HepG2 (cell line): ENCODE measurements around the gene TMEM165. TPM values are rescaled to one million over a fixed set of nuclear protein-coding genes. Genes with fewer than 3 reads are reported as not detected.

ENCODE experiments used
- ATAC-seq: fragments of 200-7000 bp; cut with Tn5 transposase; 3 replicates; pipeline ENCODE4 v1.9.1; 2020; ENCODE audit warnings: mild to moderate bottlenecking, moderate library complexity
- BruUV-seq: library from RNA; stranded (reverse); fragments of 400-500 nt; replicated peaks from 2 replicates; lab custom pipeline; 2021; lab: Mats Ljungman, UMichigan
- CTCF ChIA-PET: fragments of 300-600 bp; formaldehyde crosslinking; extraction: SDS; loops from one replicate; lab custom pipeline; 2021; ENCODE audit warnings: low total read pairs, inconsistent platforms, low intra/inter-chr PET ratio; lab: Yijun Ruan, JAX
- POLR2A ChIA-PET: fragments of 350-600 bp; sonication (Branson Sonifier 250); formaldehyde crosslinking; loops from one replicate; lab custom pipeline; 2020; ENCODE audit warnings: antibody characterized with exemption, inconsistent platforms; lab: Yijun Ruan, JAX
- DNase-seq: peaks from one replicate; pipeline ENCODE4 v3.0.0-alpha.2; 2015; ENCODE audit warnings: low spot score
- FAIRE-seq: peaks from 3 replicates; lab custom pipeline; 2011; peaks lifted over from hg19 to GRCh38; lab: Jason Lieb, UNC
- H2AFZ ChIP-seq: one replicate; pipeline ENCODE4 v1.6.1; 2011; ENCODE audit warnings: low read length, inconsistent platforms
- H3K27ac ChIP-seq: fragments of 300-600 bp; 3 replicates; pipeline ENCODE4 v1.8.0; 2011; ENCODE audit warnings: mixed run types, mild to moderate bottlenecking, mixed read lengths, low read length, inconsistent platforms; ENCODE audit not compliant: insufficient read depth; ENCODE audit errors: extremely low read length
- H3K27me3 ChIP-seq, 2 experiments: fragments of 200-600 bp in 1 of 2; 2 replicates in 1 of 2; 3 replicates in 1 of 2; pipeline versions ENCODE4 v1.6.0 to v1.8.0; 2011; ENCODE audit warnings: low read length in 2 of 2, mild to moderate bottlenecking in 2 of 2, moderate library complexity in 2 of 2, inconsistent platforms in 1 of 2; ENCODE audit not compliant: insufficient read depth in 2 of 2, control insufficient read depth in 1 of 2
- H3K36me3 ChIP-seq, 2 experiments: fragments of 200-600 bp in 1 of 2; replicated peaks in 1 of 2; 2 replicates in 1 of 2; 3 replicates in 1 of 2; pipeline versions ENCODE4 v1.5.1 to v1.8.0; 2011; ENCODE audit warnings: low read length in 2 of 2, inconsistent platforms in 1 of 2; ENCODE audit not compliant: insufficient read depth in 2 of 2, control insufficient read depth in 1 of 2
- H3K4me1 ChIP-seq: 2 replicates; pipeline ENCODE4 v1.5.1; 2012; ENCODE audit warnings: low read length, inconsistent platforms; ENCODE audit not compliant: insufficient read depth
- H3K4me2 ChIP-seq: 2 replicates; pipeline ENCODE4 v1.6.0; 2011; ENCODE audit warnings: low read depth, low read length, inconsistent platforms
- H3K4me3 ChIP-seq, 3 experiments: fragments of 200-600 bp in 1 of 3; sonication (generic), shearing (Covaris generic) in 1 of 3; replicated peaks in 1 of 3; 2 replicates each; pipeline ENCODE4 v1.5.1; 2011 to 2016; ENCODE audit warnings: low read length in 3 of 3, inconsistent platforms in 2 of 3, low read depth in 2 of 3, mild to moderate bottlenecking in 2 of 3, control low read depth in 1 of 3, mixed read lengths in 1 of 3; ENCODE audit not compliant: insufficient read depth in 1 of 3
- H3K79me2 ChIP-seq: one replicate; pipeline ENCODE4 v1.6.1; 2011; ENCODE audit warnings: low read length, inconsistent platforms; ENCODE audit not compliant: insufficient read depth
- H3K9ac ChIP-seq: 2 replicates; pipeline ENCODE4 v1.6.0; 2011; ENCODE audit warnings: mild to moderate bottlenecking, low read depth, low read length, inconsistent platforms; ENCODE audit not compliant: insufficient read depth
- H3K9me3 ChIP-seq: 2 replicates; pipeline ENCODE4 v1.5.1; 2012; ENCODE audit warnings: mild to moderate bottlenecking, low read length
- H4K20me1 ChIP-seq: 2 replicates; pipeline ENCODE4 v1.6.0; 2011; ENCODE audit warnings: inconsistent platforms, mild to moderate bottlenecking, low read length, moderate library complexity; ENCODE audit not compliant: insufficient read depth
- FLYWCH1 ChIP-seq: sonication (generic); formaldehyde crosslinking; IDR thresholded peaks from 2 replicates; pipeline ENCODE4 v1.8.1; 2023; ENCODE audit warnings: mild to moderate bottlenecking, missing genetic modification reagents
- HOXA3 ChIP-seq: sonication (generic); formaldehyde crosslinking; IDR thresholded peaks from 2 replicates; pipeline ENCODE4 v1.5.0; 2020; ENCODE audit warnings: missing genetic modification reagents
- HOXD1 ChIP-seq: sonication (generic); formaldehyde crosslinking; IDR thresholded peaks from 2 replicates; pipeline ENCODE4 v1.5.0; 2020; ENCODE audit warnings: missing genetic modification reagents
- IRF2 ChIP-seq: IDR thresholded peaks from 2 replicates; pipeline ENCODE4 v1.6.1; 2018; ENCODE audit warnings: missing genetic modification reagents, missing compliant biosample characterization
- KAT2B ChIP-seq: fragments of 150-350 bp; IDR thresholded peaks from 2 replicates; pipeline ENCODE4 v1.6.1; 2014; ENCODE audit warnings: low read depth, low read length, borderline replicate concordance
- KMT2A ChIP-seq: sonication (generic); formaldehyde crosslinking; IDR thresholded peaks from 2 replicates; pipeline ENCODE4 v1.4.0; 2020; ENCODE audit warnings: missing genetic modification reagents
- MTF2 ChIP-seq: sonication (generic); formaldehyde crosslinking; IDR thresholded peaks from 2 replicates; pipeline ENCODE4 v1.5.0; 2020; ENCODE audit warnings: missing genetic modification reagents, borderline replicate concordance
- PATZ1 ChIP-seq: sonication (generic); formaldehyde crosslinking; IDR thresholded peaks from 2 replicates; pipeline ENCODE4 v1.4.0; 2020; ENCODE audit warnings: missing genetic modification reagents
- TOE1 ChIP-seq: sonication (generic); formaldehyde crosslinking; IDR thresholded peaks from 2 replicates; pipeline ENCODE4 v1.4.0; 2020; ENCODE audit warnings: mild to moderate bottlenecking, missing genetic modification reagents
- YEATS2 ChIP-seq: sonication (generic); formaldehyde crosslinking; IDR thresholded peaks from 2 replicates; pipeline ENCODE4 v1.4.0; 2020; ENCODE audit warnings: missing genetic modification reagents, borderline replicate concordance
- YY1 ChIP-seq: IDR thresholded peaks from 2 replicates; pipeline ENCODE4 v1.6.1; 2011; ENCODE audit warnings: low read length, low read depth, moderate library complexity, mild to moderate bottlenecking; ENCODE audit not compliant: insufficient read depth, insufficient replicate concordance
- ZNF24 ChIP-seq: fragments of 450-650 bp; IDR thresholded peaks from 2 replicates; pipeline ENCODE4 v1.6.1; 2017; ENCODE audit warnings: antibody characterized with exemption, mild to moderate bottlenecking
- ZNF3 ChIP-seq: IDR thresholded peaks from 2 replicates; pipeline ENCODE4 v1.7.0; 2017; ENCODE audit warnings: inconsistent platforms
- ZNF468 ChIP-seq: sonication (generic); formaldehyde crosslinking; IDR thresholded peaks from 2 replicates; pipeline ENCODE4 v1.8.0; 2022; ENCODE audit warnings: mild to moderate bottlenecking, moderate library complexity, missing genetic modification reagents
- ZNF670 ChIP-seq: sonication (generic); formaldehyde crosslinking; IDR thresholded peaks from 2 replicates; pipeline ENCODE4 v1.8.0; 2022; ENCODE audit warnings: mild to moderate bottlenecking, missing genetic modification reagents, borderline replicate concordance
- ZNF768 ChIP-seq: sonication (generic); formaldehyde crosslinking; IDR thresholded peaks from 2 replicates; pipeline ENCODE4 v1.4.0; 2020; ENCODE audit warnings: missing genetic modification reagents
- WGBS: methylation state at CpG from one replicate; pipeline ENCODE4 v1.1.6; 2017; ENCODE audit warnings: low lambda C conversion rate; 5-methylcytosine and 5-hydroxymethylcytosine counted together
- in situ Hi-C: cut with HindIII; loops from 2 replicates; pipeline ENCODE4 v1.10.0; 2017; ENCODE audit warnings: low pct_unique_long_range_greater_than_20kb; ENCODE audit not compliant: extremely low pct_ligation_motif_present
- intact Hi-C: fragments of 100-400 bp; cut with micrococcal nuclease; formaldehyde crosslinking; loops from one replicate; pipeline ENCODE4 v1.10.0; 2022; ENCODE audit not compliant: unreplicated experiment
- polyA plus RNA-seq, 8 experiments: library from polyadenylated mRNA; depleted of rRNA in 3 of 8; stranded (reverse) in 7 of 8; unstranded in 1 of 8; fragments of >200 nt; fragmentation: Illumina TruSeq in 4 of 8; extraction: Trizol in 4 of 8; gene quantifications; 2 replicates each; pipeline versions ENCODE4 v1.2.1 to v1.2.3, GENCODE V29; 2011 to 2016; ENCODE audit warnings: low read depth in 4 of 8, missing spikeins in 1 of 8, mixed read lengths in 1 of 8; ENCODE audit not compliant: insufficient read depth in 1 of 8
- total RNA-seq, 5 experiments: library from RNA; depleted of rRNA; stranded (reverse); fragments of >200 nt; fragmentation: Illumina TruSeq; extraction: Trizol; gene quantifications; 2 replicates each; pipeline ENCODE4 v1.2.3, GENCODE V29; 2016; ENCODE audit warnings: low read depth in 1 of 5
- TF ChIP-seq, protein P1 (sequence below): sonication (generic); formaldehyde crosslinking; IDR thresholded peaks from 2 replicates; pipeline ENCODE4 v1.8.1; 2023; ENCODE audit warnings: missing genetic modification reagents, inconsistent platforms, borderline replicate concordance
- TF ChIP-seq, protein P2 (sequence below): IDR thresholded peaks from 2 replicates; pipeline ENCODE4 v1.6.1; 2016

Gene TMEM165
- total and polyA plus RNA-seq, 2 of the 13 experiments (the other 11 are each of a cell fraction or from before 2014, with no cell fraction given), result 54.6 to 103 TPM

DNA sequence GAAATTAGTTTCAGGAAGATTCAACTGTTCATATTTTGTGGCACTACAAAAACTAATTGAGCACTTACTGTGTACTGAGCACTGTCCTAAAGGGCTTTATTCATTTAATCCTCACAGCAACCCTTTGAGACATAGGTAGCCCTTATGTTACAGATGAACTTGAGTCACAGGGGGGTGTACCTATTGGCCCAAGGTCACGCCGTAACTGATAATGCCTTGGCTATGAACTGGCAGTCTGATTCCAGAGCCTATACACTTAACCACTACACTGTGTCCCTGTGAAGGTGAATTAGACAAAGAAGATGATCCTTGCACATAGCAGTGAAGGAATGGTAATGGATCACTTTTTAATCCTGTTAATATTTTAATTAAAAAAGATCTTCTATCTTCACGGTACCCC, 12.0 kb downstream of the TMEM165 start:
- H3K27ac ChIP-seq, result no peak overlapping the region
- H3K36me3 ChIP-seq, result peaks cover 5 to 26% of the 10 kb centered on the region in 2 experiments; a peak in 4 of 5 replicates
- H2AFZ ChIP-seq, result no peak overlapping the region
- FAIRE-seq, result no peak
- H3K4me2 ChIP-seq, result no peak overlapping the region
- no peak overlapping the region for H3K4me3 ChIP-seq
- POLR2A ChIA-PET, result no interaction called here
- peaks cover 10% of the 10 kb centered on the region for H3K4me1 ChIP-seq
- H3K9me3 ChIP-seq, result no peaks in the 10 kb centered on the region
- peaks cover 57% of the 10 kb centered on the region for H3K79me2 ChIP-seq
- BruUV-seq, result no TSS peak
- H3K27me3 ChIP-seq, result no peaks in the 10 kb centered on the region
- no peak for DNase-seq
- no peak for TF ChIP-seq KMT2A (CRISPR knock-in tag)
- no peak for TF ChIP-seq PATZ1
- no peak for TF ChIP-seq YY1
- TF ChIP-seq ZNF24, result no peak
- TF ChIP-seq ZNF468 (CRISPR knock-in tag), result no peak
- TF ChIP-seq HOXD1 (CRISPR knock-in tag), result no peak
- no peak for TF ChIP-seq FLYWCH1 (CRISPR knock-in tag)
- TF ChIP-seq, protein P1, sequence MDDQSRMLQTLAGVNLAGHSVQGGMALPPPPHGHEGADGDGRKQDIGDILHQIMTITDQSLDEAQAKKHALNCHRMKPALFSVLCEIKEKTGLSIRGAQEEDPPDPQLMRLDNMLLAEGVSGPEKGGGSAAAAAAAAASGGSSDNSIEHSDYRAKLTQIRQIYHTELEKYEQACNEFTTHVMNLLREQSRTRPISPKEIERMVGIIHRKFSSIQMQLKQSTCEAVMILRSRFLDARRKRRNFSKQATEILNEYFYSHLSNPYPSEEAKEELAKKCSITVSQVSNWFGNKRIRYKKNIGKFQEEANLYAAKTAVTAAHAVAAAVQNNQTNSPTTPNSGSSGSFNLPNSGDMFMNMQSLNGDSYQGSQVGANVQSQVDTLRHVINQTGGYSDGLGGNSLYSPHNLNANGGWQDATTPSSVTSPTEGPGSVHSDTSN (CRISPR knock-in tag), result no peak
- TF ChIP-seq HOXA3, result no peak
- no peak for TF ChIP-seq ZNF768 (CRISPR knock-in tag)
- TF ChIP-seq IRF2 (CRISPR knock-in tag), result no peak
- no peak for TF ChIP-seq ZNF670
- TF ChIP-seq MTF2 (CRISPR knock-in tag), result no peak
- no peak for TF ChIP-seq KAT2B
- TF ChIP-seq ZNF3, result no peak
- no peak for TF ChIP-seq YEATS2
- TF ChIP-seq, protein P2, sequence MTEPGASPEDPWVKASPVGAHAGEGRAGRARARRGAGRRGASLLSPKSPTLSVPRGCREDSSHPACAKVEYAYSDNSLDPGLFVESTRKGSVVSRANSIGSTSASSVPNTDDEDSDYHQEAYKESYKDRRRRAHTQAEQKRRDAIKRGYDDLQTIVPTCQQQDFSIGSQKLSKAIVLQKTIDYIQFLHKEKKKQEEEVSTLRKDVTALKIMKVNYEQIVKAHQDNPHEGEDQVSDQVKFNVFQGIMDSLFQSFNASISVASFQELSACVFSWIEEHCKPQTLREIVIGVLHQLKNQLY (CRISPR knock-in tag), result no peak
- TF ChIP-seq TOE1 (CRISPR knock-in tag), result no peak
- TF ChIP-seq, all 625 proteins: peak for 0
- intact Hi-C loops, result no loop called here
- CTCF ChIA-PET, result no interaction called here
- Histone ChIP-seq H3K9ac (no peak overlapping the region), H4K20me1 (peaks cover 9% of the 10 kb centered on the region)
- in situ Hi-C loops, result no loop called here
- ATAC-seq, result peak; percentile 33; the same call in 1 of the 3 replicates
- WGBS, result 79% methylated on average over 2 of the region's 3 CpGs
